GM21786 (cell line): Measurements from ENCODE around the gene NUTM2F.
"Not testable (repeated sequence)": the region's sequence is repeated elsewhere in the genome, so short reads cannot be mapped to it uniquely, and the experiment has no call there.

ENCODE experiments used
- ATAC-seq: cut with Tn5 transposase; IDR thresholded peaks from one replicate; pipeline ENCODE4 v1.9.1; 2021; ENCODE audit not compliant: unreplicated experiment

NUTM2F gene

DNA sequence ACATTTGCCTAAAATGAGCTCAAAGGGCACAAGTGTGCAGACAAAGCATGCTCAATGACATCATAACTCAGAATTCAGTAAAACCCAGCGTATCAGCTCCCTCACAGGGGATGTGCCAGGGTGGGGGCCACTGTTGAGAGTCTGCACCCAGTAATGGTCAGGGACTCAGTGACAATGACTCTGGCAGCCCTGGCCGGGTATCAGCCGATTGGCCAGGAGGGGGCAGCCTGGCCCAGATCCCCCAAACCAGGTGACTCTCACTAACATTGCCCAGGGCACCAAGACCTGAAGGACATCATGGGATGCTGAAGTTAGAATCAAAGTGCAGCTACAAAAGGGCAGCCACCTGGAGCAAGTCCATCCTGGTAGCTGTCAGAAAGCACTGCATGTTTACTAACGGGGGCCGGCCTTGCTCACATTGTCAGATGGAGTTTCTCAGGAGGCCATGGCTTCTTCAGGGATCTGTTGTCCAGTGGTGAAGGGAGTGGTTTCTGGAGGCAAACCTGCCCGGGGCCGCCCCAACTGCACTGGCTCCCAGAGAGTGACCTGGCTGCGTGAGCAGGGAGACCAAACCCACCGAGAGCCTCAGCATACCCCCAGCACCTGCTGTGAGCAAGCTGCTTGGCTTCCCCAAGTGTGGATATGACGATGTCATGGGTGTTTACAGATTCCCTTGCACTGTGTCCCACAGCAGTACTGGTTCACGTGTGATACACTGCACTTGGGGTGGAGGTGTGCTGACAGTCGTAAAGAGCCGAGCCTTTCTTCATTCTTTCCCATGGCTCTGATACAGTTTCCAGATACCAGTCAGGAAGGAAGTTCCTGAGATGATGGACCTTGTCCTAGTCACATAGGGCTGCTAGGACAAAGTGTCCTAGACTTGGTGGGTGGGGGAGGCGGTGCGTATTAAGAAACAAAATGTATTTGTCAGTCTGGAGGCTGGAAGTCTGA lies 13.1 kb downstream of the NUTM2F start:
- not testable (repeated sequence) for ATAC-seq

DNA sequence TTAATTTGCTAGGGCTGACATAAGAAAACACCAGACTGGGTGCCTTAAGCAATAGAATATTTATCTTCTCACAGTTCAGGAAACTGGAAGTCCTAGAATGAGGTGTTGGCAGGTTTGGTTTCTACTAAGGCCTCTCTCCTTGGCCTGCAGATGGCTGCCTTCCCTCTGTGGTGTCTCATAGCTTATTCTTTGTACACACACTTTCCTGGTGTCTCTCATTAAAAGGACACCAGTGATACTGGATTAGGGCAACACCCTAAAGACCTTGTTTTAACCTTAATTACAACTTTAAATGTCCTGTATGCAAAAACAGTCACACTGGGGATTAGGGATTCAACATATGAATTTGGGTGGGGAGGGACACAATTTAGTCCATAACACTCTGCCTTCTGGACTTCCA lies 25.1 kb downstream of the NUTM2F start:
- no peak for ATAC-seq

DNA sequence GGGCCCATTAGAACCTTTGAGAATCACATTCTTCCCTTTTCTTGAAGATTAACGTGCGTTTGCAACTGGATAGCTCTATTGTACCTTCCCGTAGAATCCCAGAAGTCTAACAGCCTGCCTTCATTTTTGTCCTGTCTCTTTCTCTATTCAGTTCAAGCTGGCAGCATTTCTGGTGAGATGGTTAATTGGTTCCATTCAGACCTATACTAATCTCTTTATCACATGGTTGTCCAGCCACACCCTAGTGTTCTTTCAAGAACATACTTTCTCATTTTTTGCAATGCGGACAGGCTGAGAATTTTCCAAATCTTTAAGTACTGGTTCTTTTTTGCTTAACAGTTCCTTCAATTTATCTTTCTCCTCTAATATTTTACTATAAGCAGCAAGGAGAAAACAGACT lies 26.0 kb downstream of the NUTM2F start:
- no peak for ATAC-seq

DNA sequence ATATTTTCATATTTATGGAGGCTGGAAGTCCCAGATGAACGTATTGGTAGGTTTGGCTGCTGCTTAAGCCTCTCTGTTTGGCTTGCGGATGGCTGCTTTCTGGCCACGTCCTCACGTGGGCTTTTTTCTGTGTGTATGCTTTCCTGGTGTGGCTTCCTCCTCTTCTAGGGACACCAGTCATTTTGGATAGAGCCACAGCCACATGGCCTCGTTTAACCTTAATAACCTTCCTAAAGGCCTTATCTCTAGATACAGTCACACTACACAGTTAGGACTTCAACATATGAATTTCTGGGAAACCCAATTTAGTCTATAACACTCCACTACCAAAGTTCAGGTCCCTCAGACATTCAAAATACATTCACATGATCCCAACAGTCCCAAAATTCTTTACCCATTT lies 26.9 kb downstream of the NUTM2F start:
- ATAC-seq = no peak

- no peak for ATAC-seq
Measured at GRCh38 chr9:94300470-94301301, 27.8 kb downstream of the NUTM2F start.

GRCh38 chr9:94298949-94299599 lies 29.4 kb downstream of the NUTM2F start:
- no peak for ATAC-seq

DNA sequence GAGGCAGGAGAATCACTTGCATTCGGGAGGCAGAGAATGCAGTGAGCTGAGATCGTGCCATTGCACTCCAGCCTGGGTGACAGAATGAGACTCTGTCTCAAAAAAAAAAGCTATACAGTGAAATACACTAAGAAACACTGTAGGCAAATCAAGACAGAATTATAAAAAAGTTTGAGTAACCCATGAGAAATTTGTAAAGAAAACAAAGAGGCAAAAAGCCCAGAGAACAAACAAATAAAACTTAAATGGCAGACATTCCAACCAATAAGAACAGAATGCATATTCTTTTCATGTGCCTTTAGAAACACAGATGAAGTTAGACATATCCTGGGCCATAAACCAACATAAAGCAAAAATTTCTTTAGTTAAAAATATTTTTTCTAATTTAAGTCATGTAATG lies 38.8 kb downstream of the NUTM2F start:
- ATAC-seq = no peak

DNA sequence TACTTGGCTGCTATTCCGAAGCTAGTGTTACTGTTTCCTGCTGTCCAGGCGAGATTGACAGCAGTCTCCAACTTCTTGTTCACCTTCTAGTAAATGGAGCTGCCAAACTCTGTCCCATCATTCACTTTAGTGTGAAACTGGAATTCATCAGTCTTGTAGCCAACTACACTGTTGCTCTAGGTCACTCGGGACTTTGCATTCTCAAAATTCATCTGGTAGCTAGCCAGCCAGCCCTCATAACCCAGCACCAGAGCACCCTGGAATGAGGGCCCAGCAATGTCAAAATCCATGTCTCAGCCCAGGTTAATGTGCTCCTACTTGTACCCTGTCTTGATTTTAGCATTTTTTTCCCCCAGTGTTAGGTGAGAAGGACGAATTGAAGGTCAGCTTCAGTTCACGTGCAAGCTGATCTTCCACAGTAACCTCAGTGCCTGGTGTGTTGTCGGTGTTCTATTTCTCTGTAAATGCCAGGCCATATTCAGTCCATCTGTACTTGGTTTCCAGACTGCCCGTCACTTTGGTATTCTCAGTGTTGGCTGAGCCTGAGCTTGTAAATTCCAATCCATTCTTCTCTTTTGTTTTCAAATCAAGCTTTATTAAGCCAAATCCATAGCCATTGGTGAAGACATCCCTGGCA lies 40.4 kb downstream of the NUTM2F start:
- ATAC-seq = no peak

DNA sequence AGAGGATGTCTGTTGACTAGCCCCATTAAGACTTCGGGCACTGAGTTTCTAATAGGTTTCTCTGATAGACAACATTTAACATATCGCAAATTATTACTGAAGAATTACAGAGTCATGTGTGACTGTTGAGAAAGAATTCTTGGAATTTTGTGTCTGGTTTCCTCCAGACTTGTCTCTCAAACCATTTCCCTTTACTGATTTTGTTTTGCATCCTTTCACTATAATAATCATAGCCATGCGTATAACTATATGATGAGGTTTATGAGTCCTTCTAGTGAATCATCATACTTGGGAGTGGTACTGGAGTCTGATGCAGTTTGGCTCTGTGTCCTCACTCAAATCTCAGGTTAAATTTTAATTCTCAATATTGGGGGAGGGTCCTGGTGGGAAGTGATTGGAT lies 42.3 kb downstream of the NUTM2F start:
- ATAC-seq = no peak

GRCh38 chr9:94281101-94281500 lies 47.3 kb downstream of the NUTM2F start:
- no peak for ATAC-seq

DNA sequence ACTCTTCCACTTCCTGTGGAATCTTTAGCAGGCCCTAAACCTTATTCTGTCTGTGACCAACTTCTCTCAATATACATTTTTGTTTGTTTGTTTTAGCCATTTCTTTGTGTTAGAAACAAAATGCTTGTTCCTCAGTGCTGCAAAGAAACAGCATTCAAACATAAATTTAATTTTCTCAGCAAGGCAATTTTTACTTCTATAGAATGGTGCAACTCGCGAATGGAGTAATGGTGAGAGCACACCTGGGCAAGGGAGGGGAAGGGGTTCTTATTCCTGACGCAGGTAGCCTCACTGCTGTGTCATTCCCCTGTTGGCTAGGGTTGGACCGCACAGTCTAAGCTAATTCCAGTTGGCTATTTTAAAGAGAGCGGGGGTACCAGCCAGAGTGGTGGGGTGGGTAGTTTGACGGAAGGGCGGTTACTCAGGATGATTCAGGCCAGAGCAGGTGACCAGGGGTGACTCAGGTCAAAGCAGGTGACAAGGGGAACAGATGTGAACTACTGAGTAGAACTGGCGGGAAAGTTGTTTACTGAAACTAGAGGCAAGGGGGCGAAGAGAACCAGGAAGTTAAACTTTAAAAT lies 47.9 kb downstream of the NUTM2F start:
- no peak for ATAC-seq

DNA sequence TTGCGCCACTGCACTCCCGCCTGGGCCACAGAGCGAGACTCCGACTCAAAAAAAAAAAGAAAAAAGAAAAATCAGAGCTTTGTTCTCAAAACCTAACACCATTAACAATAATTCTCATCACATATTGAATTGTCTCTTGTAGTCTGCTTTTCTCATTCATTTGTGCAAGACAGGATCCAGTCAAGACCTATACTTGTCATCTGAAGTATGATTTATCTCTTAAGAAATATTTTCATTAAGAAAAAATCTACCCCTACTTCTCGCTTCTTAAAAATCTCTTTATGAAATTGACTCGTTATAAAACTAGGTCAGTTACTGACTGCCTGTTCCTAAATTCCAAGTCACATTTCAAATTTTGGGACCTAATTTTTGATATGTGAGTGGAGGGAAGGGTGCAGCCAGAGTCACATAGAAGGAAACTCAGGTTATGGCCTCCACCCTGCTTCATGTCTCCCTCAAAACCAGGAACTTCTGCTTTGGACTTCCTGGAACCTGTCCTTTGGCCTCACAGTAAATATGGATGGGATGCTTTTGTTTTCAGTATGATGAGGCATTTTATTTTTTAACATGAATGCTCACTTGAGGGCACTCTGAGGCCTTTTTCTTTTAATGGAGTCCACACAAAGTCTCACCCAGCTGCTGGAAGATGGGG lies 50.4 kb downstream of the NUTM2F start:
- no peak for ATAC-seq

- ATAC-seq = not testable (repeated sequence)
Measured at GRCh38 chr9:94277029-94277428, 51.4 kb downstream of the NUTM2F start.

DNA sequence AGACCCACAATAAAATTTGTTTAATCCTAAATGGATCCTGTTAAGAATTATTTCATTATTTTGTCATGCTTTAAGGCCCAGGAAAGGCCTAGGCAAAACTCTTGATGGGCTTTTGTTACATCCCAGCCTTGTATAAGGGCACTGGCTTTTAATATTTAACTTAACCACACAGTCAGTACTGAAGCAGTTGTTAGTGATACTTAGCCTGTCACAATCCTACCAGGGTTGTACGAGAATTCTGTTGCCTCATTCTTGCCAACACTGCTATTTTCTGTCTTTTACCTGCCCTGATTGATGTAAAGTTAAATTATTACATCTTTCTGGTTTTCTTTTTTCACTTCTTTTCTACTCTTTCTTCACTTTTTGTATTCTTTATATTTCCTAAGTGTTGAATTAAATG lies 58.4 kb downstream of the NUTM2F start:
- no peak for ATAC-seq

GRCh38 chr9:94269264-94269663 lies 59.2 kb downstream of the NUTM2F start:
- ATAC-seq = no peak
